GM18861 (cell line): Measurements from ENCODE around the gene KHDC4.
"Not testable (repeated sequence)": the region's sequence is repeated elsewhere in the genome, so short reads cannot be mapped to it uniquely, and the experiment has no call there.

Source experiments
- ATAC-seq: cut with Tn5 transposase; IDR thresholded peaks from one replicate; pipeline ENCODE4 v1.9.1; 2021; ENCODE audit not compliant: unreplicated experiment

The KHDC4 gene

DNA sequence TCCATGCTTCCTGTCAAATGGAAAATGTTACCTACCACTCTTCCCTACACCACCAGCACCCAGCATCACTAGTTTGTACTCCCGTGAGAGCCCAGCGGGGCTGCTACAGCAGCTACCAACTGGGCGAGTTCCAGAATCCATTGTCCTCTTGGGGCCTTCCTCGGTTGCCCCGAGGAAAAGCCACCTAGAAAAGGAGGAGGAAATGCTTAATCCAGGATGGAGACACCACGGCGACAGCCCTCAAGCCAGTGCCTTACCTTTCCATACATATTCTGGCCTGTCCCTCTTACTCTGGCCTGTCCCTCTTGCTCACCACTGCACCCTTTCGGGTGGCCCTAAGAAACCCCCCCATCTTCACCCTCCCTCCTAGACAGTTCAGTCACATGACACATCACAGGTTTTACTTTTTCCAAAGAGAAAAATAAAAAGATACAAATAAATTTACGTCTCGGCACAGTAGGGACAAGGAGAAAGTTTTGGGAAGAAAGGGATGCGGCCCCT lies 23.5 kb downstream of the KHDC4 start:
- no peak for ATAC-seq

DNA sequence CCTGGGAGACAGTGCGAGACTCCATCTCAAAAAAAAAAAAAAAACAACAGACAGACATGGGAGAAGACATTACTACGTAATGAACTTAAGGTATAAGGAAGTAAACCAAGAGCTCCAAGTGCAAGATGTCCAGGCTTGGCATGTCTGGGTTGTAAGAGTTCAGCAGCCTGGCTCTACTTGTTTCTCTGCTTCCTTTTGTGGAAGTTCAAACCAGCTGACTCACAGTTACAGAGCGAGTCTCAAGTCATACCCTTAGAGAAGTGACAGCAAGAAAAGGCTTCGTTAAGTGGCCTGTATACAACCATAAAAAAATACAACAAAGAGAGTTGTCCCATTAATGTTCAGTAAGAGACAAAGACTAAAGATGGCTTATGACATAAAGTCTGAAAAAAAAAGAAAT lies 24.3 kb downstream of the KHDC4 start:
- ATAC-seq = no peak

- ATAC-seq = no peak
Measured at GRCh38 chr1:155904261-155904660, 30.0 kb downstream of the KHDC4 start.

DNA sequence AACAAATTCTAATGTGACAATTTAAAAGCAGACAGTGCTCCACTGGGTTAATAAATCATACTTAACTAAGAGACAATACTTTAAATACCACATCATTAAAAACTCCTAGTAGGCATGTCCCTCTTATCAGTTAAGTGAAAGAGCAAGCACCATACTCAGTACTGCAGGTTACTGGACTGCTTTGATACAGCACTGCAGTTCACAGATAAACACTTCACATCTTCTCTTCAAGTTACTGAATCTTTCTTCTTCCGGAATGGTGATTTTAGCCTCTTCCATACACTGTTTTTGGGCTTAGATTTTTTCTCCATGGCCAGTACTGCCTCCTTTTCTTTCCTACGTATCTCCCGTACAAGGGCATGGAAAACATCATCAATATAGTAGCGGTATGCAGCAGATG lies 34.1 kb downstream of the KHDC4 start:
- ATAC-seq = no peak

GRCh38 chr1:155899683-155900082 lies 34.5 kb downstream of the KHDC4 start:
- ATAC-seq = no peak

DNA sequence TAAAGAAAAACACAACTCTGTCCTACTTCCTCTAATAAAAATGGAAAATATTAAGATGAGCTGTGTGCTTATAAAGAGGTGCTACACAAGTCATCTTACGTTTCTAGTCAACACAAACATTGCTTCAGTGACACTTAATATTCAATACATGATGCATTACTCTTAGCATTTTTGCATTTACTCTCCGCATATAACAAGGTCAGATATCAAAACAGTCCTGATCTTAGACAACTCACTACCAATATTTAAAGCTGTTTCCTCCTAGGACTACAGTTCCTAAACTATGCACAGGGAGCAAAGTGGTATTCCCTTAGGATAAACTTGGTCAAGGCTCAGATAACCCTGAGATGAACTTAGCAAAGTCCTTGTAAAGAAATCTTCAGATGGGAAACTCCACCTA lies 35.3 kb downstream of the KHDC4 start:
- ATAC-seq = no peak

DNA sequence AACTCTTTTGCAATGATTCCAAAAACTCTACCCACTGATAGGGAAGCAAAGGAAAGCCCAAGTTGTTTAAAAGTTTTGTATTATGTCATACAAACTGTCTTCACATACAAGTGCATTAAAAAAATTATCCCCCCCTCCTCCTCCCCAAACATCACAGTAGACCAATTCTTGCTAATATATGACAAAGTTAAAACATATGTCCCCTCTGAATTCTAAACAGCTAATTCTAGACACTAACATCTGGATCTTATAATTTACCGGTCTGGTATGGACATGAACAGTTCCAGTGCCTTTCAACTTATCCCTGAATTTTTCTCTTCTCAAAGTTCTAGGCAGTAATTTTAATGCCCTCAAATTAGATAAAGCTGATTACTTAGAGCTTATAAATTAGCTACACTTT lies 36.5 kb downstream of the KHDC4 start:
- ATAC-seq = no peak

GRCh38 chr1:155896476-155896875 lies 37.7 kb downstream of the KHDC4 start:
- not testable (repeated sequence) for ATAC-seq

- not testable (repeated sequence) for ATAC-seq
Measured at GRCh38 chr1:155895617-155896016, 38.6 kb downstream of the KHDC4 start.

DNA sequence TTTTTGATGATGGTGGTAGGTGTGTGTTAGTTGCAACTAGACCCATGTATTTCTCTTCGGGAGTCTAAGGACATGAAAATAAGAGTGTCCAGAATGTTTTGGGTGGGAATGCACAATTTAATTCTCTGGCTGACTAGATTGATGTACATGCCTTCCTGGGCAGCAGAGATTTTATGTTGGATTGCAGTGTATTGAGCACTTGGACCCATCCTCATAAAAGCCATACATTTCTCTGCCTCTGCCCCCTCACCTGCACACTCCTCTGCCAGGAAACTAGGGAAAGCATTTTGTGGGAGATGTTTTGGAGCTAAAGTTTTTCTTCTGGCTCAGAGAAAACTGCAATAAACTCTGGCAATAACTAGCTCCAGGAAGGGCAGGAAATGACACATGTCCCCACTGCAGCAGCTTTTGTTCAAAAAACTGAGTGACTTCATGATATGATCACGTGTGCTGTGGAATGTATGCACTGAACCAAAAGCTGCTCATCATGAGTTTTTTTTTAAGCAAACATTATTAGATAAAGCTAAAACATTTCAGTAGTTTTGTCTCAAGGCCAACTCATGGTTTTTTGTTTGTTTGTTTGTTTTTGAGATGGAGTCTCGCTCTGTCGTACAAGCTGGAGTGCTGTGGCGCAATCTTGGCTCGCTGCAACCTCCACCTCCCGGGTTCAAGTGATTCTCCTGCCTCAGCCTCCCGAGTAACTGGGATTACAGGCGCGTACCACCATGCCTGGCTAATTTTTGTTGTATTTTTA lies 40.6 kb downstream of the KHDC4 start:
- ATAC-seq = no peak

DNA sequence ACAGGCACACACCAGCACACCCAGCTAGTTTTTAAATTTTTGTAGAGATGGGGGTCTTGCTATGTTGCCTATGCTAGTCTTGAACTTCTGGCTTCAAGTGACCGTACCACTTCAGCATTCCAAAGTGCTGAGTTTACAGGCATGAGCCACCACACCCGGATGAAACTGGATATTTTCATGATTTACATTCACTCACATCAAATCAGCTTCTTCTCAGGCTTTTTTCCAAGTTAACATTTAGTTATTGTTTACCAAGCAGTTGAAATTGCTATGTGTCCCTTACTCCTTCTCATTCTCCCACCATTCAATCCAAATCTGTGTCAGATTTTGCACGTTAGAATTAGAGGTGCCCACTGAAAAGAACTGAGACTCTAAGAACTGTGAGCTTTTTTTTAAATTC lies 41.4 kb downstream of the KHDC4 start:
- ATAC-seq = no peak

- no peak for ATAC-seq
Measured at GRCh38 chr1:155890251-155890650, 44.0 kb downstream of the KHDC4 start.

DNA sequence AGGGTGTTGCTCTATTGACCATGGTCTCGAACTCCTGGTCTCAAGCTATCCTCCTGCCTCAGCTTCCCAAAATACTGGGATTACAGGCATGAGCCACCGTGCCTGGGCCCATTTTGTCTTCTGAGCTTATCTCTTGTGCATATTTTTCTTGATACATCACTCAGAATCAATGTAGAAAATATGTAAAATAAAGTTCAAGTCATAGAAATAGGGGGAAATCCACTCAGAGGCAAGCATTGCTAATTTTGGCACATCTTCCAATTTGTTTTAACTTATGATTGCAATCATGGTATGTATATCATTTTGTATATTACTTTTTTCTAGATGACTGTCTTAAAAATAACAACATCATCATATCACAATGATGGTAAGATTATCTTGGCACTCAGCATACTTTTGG lies 44.6 kb downstream of the KHDC4 start:
- no peak for ATAC-seq

- ATAC-seq = no peak
Measured at GRCh38 chr1:155888481-155888880, 45.7 kb downstream of the KHDC4 start.

DNA sequence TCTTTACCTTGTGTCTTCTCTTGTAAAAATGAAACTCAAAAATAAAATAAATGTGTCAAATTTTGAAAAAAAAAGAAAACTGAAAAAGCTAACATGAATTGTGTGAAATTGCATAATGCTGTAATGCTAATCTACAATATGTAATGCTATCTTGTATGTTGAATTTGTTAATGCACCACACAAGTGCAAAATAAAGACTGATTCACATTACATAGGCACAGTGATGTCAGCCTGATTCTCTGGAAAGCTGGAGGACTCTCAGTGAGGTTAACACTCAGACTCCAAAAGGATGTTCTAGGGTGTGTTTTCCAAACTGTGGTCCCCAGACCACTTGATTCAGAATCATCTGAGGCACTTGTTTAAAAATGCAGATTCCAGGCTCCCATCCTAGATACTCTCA lies 49.2 kb downstream of the KHDC4 start:
- ATAC-seq = no peak

DNA sequence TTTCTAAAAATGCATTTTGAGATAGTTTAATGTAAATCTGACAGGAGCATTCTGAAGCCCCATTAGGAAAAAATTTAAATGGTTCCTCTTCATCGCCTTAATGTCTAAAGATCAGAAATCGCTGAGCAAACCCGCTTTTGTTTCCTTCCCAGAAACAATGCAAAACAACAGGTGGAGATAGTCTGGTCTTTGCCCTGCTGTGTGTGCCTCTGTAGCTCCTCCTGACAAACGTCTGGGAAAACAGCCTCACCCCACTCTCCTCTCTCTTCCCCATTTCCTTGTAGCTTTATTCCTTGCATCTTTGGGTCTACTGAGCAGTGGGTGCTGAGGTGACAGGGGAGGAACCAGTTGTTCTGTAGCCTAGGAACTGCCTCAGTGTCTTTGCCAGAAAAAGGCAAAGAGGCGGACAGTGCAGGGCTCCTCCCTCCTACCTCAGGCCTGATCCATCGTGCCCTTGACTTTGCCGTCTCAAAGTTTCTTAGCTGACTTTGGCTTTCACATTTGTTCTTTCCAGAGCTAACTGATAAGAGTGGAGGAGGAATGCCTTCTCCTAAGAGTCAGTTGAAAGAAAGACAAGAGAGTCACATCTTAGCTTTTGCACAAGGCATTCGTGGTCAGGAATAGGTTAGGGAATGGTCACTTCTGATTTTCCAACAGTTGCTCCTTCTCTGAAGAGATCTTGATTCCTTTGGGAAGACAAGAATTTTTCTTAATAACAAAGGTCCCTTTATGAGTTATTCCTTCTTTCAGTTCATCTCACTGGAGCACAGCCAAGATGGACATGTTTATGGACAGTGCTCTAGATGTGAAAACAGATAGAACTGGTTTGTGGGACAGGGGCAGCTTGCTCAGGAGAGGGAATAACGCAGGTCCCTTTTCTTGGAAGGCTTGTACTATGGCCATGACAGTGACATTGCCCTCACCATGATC lies 49.9 kb downstream of the KHDC4 start:
- no peak for ATAC-seq

DNA sequence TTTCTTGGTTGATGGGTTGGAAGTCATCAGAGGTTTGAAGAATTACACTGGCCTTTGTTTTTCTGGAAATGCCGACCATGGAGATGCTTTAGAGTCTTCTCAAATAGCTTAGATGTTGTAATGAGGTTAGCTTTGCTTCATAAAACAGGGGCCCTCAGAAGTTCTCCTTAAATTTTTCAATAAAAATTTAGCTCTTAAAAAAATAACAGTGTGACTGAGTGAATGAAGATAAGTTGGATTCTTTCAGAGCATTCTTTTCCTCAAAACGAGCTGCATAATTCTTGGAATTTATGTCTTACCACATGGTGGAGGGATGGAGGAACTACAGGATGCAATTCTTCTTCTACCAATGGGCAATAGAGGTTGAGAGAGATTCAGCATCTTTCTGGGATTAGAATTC lies 51.4 kb downstream of the KHDC4 start:
- ATAC-seq = no peak

GRCh38 chr1:155882235-155882634 lies 52.0 kb downstream of the KHDC4 start:
- ATAC-seq = no peak

- no peak for ATAC-seq
Measured at GRCh38 chr1:155880950-155881349, 53.3 kb downstream of the KHDC4 start.

DNA sequence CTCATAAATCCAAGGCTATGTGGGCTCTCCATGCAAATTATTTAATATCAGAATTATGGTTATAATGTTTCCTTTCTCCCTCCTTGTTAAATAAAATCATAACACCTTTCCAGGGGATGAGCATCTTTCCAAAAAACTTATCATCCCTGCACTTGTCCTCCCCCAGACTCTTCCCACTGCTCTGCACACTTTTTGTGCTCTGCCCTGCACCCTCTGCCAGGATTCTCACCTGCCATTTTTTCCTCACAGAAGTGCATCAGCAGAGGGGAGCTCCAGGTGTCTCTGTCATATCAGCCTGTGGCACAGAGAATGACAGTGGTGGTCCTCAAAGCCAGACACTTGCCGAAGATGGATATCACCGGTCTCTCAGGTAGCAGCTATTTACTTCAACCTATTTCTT lies 54.0 kb downstream of the KHDC4 start:
- ATAC-seq = no peak

GRCh38 chr1:155877945-155878344 lies 56.3 kb downstream of the KHDC4 start:
- no peak for ATAC-seq

DNA sequence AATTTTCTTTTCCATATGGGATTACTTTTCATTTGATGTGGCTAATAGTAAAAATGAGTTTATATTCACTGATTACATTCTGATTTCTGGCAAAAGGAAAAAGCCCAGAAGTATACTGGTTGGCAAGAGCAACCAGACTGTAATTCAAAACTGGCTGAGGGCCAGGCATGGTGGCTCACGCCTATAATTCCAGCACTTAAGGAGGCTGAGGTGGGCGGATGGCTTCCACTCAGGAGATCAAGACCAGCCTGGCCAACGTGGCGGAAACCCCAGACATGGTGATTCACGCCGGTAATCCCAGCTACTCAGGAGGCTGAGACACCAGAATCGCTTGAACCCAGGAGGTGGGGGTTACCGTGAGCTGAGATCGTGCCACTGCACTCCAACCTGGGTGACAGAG lies 60.4 kb downstream of the KHDC4 start:
- no peak for ATAC-seq
